HG03045 (cell line): ENCODE data around the gene ABHD17A.

ENCODE experiments used
- ATAC-seq: cut with Tn5 transposase; IDR thresholded peaks from one replicate; pipeline ENCODE4 v1.9.1; 2021; ENCODE audit warnings: mild to moderate bottlenecking, moderate library complexity; ENCODE audit not compliant: unreplicated experiment

ABHD17A gene

GRCh38 chr19:1885398-1886119 lies at the start of gene ABHD17A:
TSS of gene ABHD17A (minus strand) at chr19:1885496. CDS start at chr19:1881566, 3,930 bp downstream.
- peak; percentile 77 for ATAC-seq

GRCh38 chr19:1933942-1934341 lies 48.6 kb upstream of the ABHD17A start:
- ATAC-seq, result no peak

- no peak for ATAC-seq
Observed at GRCh38 chr19:1933244-1933643, 47.9 kb upstream of the ABHD17A start.

GRCh38 chr19:1932395-1932794 lies 47.1 kb upstream of the ABHD17A start:
- ATAC-seq, result no peak

GRCh38 chr19:1931445-1931844 lies 46.1 kb upstream of the ABHD17A start:
- ATAC-seq, result no peak

GRCh38 chr19:1929021-1929742 lies 43.9 kb upstream of the ABHD17A start:
- ATAC-seq, result peak; percentile 73

- ATAC-seq, result no peak
Observed at GRCh38 chr19:1925544-1925943, 40.2 kb upstream of the ABHD17A start.

GRCh38 chr19:1924320-1924961 lies 39.1 kb upstream of the ABHD17A start:
- no peak for ATAC-seq

- no peak for ATAC-seq
Observed at GRCh38 chr19:1923319-1923718, 38.0 kb upstream of the ABHD17A start.

GRCh38 chr19:1922803-1923202 lies 37.5 kb upstream of the ABHD17A start:
- no peak for ATAC-seq

- no peak for ATAC-seq
Observed at GRCh38 chr19:1921825-1922224, 36.5 kb upstream of the ABHD17A start.

- no peak for ATAC-seq
Observed at GRCh38 chr19:1921326-1921725, 36.0 kb upstream of the ABHD17A start.

GRCh38 chr19:1920644-1921043 lies 35.3 kb upstream of the ABHD17A start:
- ATAC-seq, result no peak

- no peak for ATAC-seq
Observed at GRCh38 chr19:1918975-1919374, 33.7 kb upstream of the ABHD17A start.

GRCh38 chr19:1917926-1918325 lies 32.6 kb upstream of the ABHD17A start:
- no peak for ATAC-seq

- no peak for ATAC-seq
Observed at GRCh38 chr19:1917146-1917545, 31.9 kb upstream of the ABHD17A start.

GRCh38 chr19:1914826-1915341 lies 29.6 kb upstream of the ABHD17A start:
- ATAC-seq, result no peak

GRCh38 chr19:1913781-1914577 lies 28.7 kb upstream of the ABHD17A start:
- ATAC-seq, result no peak

- no peak for ATAC-seq
Observed at GRCh38 chr19:1912760-1913505, 27.6 kb upstream of the ABHD17A start.

- ATAC-seq, result no peak
Observed at GRCh38 chr19:1911995-1912394, 26.7 kb upstream of the ABHD17A start.
